CD4-positive, CD25-positive, alpha-beta regulatory T cell (primary cell): ENCODE results near the gene NEB. TPM values are rescaled to one million over a fixed set of nuclear protein-coding genes. Genes with fewer than 3 reads are reported as not detected.

ENCODE experiments used
- ATAC-seq, 2 donors: fragments of 150-1000 bp; cut with Tn5 transposase; one replicate each; pipeline ENCODE4 v1.10.0; 2021; ENCODE audit warnings: low read depth in 2 of 2, moderate number of reproducible peaks in 2 of 2, moderate library complexity in 1 of 2
- DNase-seq, 3 donors: peaks; one replicate each; pipeline versions ENCODE4 v3.0.0 to v3.0.0-alpha.2; 2012 to 2022; ENCODE audit warnings: mixed read lengths in 1 of 3
- H3K27ac ChIP-seq: one replicate; pipeline ENCODE4 v1.7.0; 2013; ENCODE audit warnings: mild to moderate bottlenecking, low read length; ENCODE audit not compliant: insufficient read depth, poor library complexity, severe bottlenecking
- H3K27me3 ChIP-seq: one replicate; pipeline ENCODE4 v1.7.0; 2013; ENCODE audit warnings: low read length; ENCODE audit not compliant: control insufficient read depth, insufficient read depth
- H3K36me3 ChIP-seq: one replicate; pipeline ENCODE4 v1.7.0; 2013; ENCODE audit warnings: mild to moderate bottlenecking, low read length, moderate library complexity; ENCODE audit not compliant: control insufficient read depth, insufficient read depth
- H3K4me1 ChIP-seq: 2 replicates; pipeline ENCODE4 v1.7.0; 2013; ENCODE audit warnings: mild to moderate bottlenecking, low read length; ENCODE audit not compliant: insufficient read depth, control insufficient read depth, poor library complexity, severe bottlenecking
- H3K4me3 ChIP-seq: one replicate; pipeline ENCODE4 v1.7.0; 2013; ENCODE audit warnings: low read depth, mild to moderate bottlenecking, low read length, moderate library complexity
- H3K9me3 ChIP-seq, 2 experiments: 1 replicate in 1 of 2; 2 replicates in 1 of 2; pipeline ENCODE4 v1.7.0; 2013; ENCODE audit warnings: low read length in 2 of 2, mild to moderate bottlenecking in 1 of 2, moderate library complexity in 1 of 2; ENCODE audit not compliant: control insufficient read depth in 2 of 2
- H3K27ac Mint-ChIP-seq, 3 donors: one replicate each; pipeline ENCODE4 v1.8.0; 2020 to 2022; ENCODE audit warnings: mild to moderate bottlenecking in 3 of 3, mixed read lengths in 3 of 3, moderate library complexity in 2 of 3
- H3K27me3 Mint-ChIP-seq: one replicate; pipeline ENCODE4 v1.8.0; 2022; ENCODE audit warnings: mild to moderate bottlenecking, mixed read lengths
- H3K36me3 Mint-ChIP-seq: one replicate; pipeline ENCODE4 v1.8.0; 2020; ENCODE audit warnings: mixed read lengths
- H3K4me1 Mint-ChIP-seq, 4 donors: one replicate each; pipeline ENCODE4 v1.8.0; 2020 to 2022; ENCODE audit warnings: mixed read lengths in 4 of 4, mild to moderate bottlenecking in 1 of 4
- H3K4me3 Mint-ChIP-seq, 4 donors: one replicate each; pipeline ENCODE4 v1.8.0; 2020 to 2022; ENCODE audit warnings: mild to moderate bottlenecking in 4 of 4, mixed read lengths in 4 of 4, moderate library complexity in 3 of 4
- H3K9me3 Mint-ChIP-seq, 7 donors: one replicate each; pipeline ENCODE4 v1.8.0; 2020 to 2022; ENCODE audit warnings: mixed read lengths in 7 of 7, mild to moderate bottlenecking in 3 of 7, moderate library complexity in 2 of 7
- polyA plus RNA-seq, 4 donors: library from polyadenylated mRNA; unstranded; fragments of 300-500 nt; fragmentation: Illumina TruSeq; gene quantifications; one replicate each; pipeline ENCODE4 v1.2.3, GENCODE V29; 2021
- total RNA-seq: library from RNA; stranded (reverse); gene quantifications from one replicate; pipeline ENCODE4 v1.2.3, GENCODE V29; 2022

NEB gene
- total and polyA plus RNA-seq, 5 donors from 2014 or later, result 0.06 to 1.3 (median 0.24) TPM; not detected in 1

GRCh38 chr2:151729415-151729811 is 4.9 kb downstream of the NEB start:
- Mint-ChIP-seq H3K4me3 (no peak overlapping the region), H3K9me3 (no peaks in the 10 kb centered on the region), H3K36me3 (peaks cover 4% of the 10 kb centered on the region), H3K4me1 (peaks cover 0 to 3% (median 0%) of the 10 kb centered on the region in 4 donors), H3K27me3 (peaks cover 5% of the 10 kb centered on the region), H3K27ac (no peak overlapping the region)
- no peaks in the 10 kb centered on the region for H3K36me3 ChIP-seq
- no peak overlapping the region for H3K4me3 ChIP-seq
- H3K9me3 ChIP-seq, result no peaks in the 10 kb centered on the region
- no peak overlapping the region for H3K27ac ChIP-seq
- no peaks in the 10 kb centered on the region for H3K4me1 ChIP-seq
- ATAC-seq, result no peak
- H3K27me3 ChIP-seq, result peaks cover 6% of the 10 kb centered on the region
- DNase-seq, result no peak

- Mint-ChIP-seq H3K27ac (no peak overlapping the region), H3K27me3 (peaks cover 5% of the 10 kb centered on the region), H3K4me3 (no peak overlapping the region), H3K9me3 (peaks cover 0 to 3% (median 0%) of the 10 kb centered on the region in 7 donors), H3K4me1 (peaks cover 0 to 3% (median 0%) of the 10 kb centered on the region in 4 donors), H3K36me3 (peaks cover 7% of the 10 kb centered on the region)
- Histone ChIP-seq H3K27me3 (peaks cover 6% of the 10 kb centered on the region), H3K4me1 (no peaks in the 10 kb centered on the region), H3K27ac (no peak overlapping the region), H3K9me3 (no peaks in the 10 kb centered on the region), H3K4me3 (no peak overlapping the region), H3K36me3 (no peaks in the 10 kb centered on the region)
- DNase-seq, result no peak
- no peak for ATAC-seq
These were observed 5.4 kb downstream of the NEB start for GRCh38 chr2:151728804-151729414.

- Histone ChIP-seq H3K27me3 (peaks cover 6% of the 10 kb centered on the region), H3K4me1 (no peaks in the 10 kb centered on the region), H3K4me3 (no peak overlapping the region), H3K36me3 (no peaks in the 10 kb centered on the region), H3K9me3 (no peaks in the 10 kb centered on the region), H3K27ac (no peak overlapping the region)
- no peak overlapping the region for H3K27ac Mint-ChIP-seq
- DNase-seq, result no peak
- H3K36me3 Mint-ChIP-seq, result peaks cover 11% of the 10 kb centered on the region
- H3K27me3 Mint-ChIP-seq, result peaks cover 5% of the 10 kb centered on the region
- no peak overlapping the region for H3K4me3 Mint-ChIP-seq
- peaks cover 0 to 8% (median 3%) of the 10 kb centered on the region in 7 donors for H3K9me3 Mint-ChIP-seq
- peaks cover 0 to 3% (median 0%) of the 10 kb centered on the region in 4 donors for H3K4me1 Mint-ChIP-seq
- ATAC-seq, result no peak
These were observed 6.4 kb downstream of the NEB start for GRCh38 chr2:151727593-151728552.

GRCh38 chr2:151721161-151721560 is 13.1 kb downstream of the NEB start:
- Histone ChIP-seq H3K4me3 (no peak overlapping the region), H3K9me3 (no peaks in the 10 kb centered on the region), H3K27ac (no peak overlapping the region), H3K36me3 (no peaks in the 10 kb centered on the region), H3K4me1 (no peaks in the 10 kb centered on the region), H3K27me3 (peaks cover 6% of the 10 kb centered on the region)
- no peak for ATAC-seq
- Mint-ChIP-seq H3K36me3 (peaks cover 34% of the 10 kb centered on the region), H3K9me3 (peaks cover 0 to 13% (median 3%) of the 10 kb centered on the region in 7 donors), H3K27ac (peak overlapping the region in 1 of 3 donors; percentile 21), H3K4me1 (peaks cover 0 to 2% (median 0%) of the 10 kb centered on the region in 4 donors), H3K4me3 (no peak overlapping the region), H3K27me3 (no peaks in the 10 kb centered on the region)
- no peak for DNase-seq

- Mint-ChIP-seq H3K9me3 (peaks cover 0 to 13% (median 3%) of the 10 kb centered on the region in 7 donors), H3K36me3 (peaks cover 34% of the 10 kb centered on the region), H3K4me1 (peaks cover 0 to 2% (median 0%) of the 10 kb centered on the region in 4 donors), H3K27ac (no peak overlapping the region), H3K27me3 (no peaks in the 10 kb centered on the region), H3K4me3 (no peak overlapping the region)
- Histone ChIP-seq H3K27ac (no peak overlapping the region), H3K4me3 (no peak overlapping the region), H3K4me1 (no peaks in the 10 kb centered on the region), H3K36me3 (no peaks in the 10 kb centered on the region), H3K27me3 (peaks cover 6% of the 10 kb centered on the region), H3K9me3 (no peaks in the 10 kb centered on the region)
- DNase-seq (no peak), ATAC-seq (no peak)
These were observed 13.8 kb downstream of the NEB start for GRCh38 chr2:151720521-151720920.

GRCh38 chr2:151718796-151719195 is 15.5 kb downstream of the NEB start:
- no peaks in the 10 kb centered on the region for H3K27me3 ChIP-seq
- no peak overlapping the region for H3K27ac ChIP-seq
- no peaks in the 10 kb centered on the region for H3K9me3 ChIP-seq
- ATAC-seq, result no peak
- H3K4me3 ChIP-seq, result no peak overlapping the region
- peaks cover 0 to 10% (median 0%) of the 10 kb centered on the region in 7 donors for H3K9me3 Mint-ChIP-seq
- H3K36me3 Mint-ChIP-seq, result peaks cover 26% of the 10 kb centered on the region
- H3K4me1 Mint-ChIP-seq, result peaks cover 0 to 2% (median 0%) of the 10 kb centered on the region in 4 donors
- H3K4me3 Mint-ChIP-seq, result no peak overlapping the region
- H3K4me1 ChIP-seq, result no peaks in the 10 kb centered on the region
- no peak for DNase-seq
- no peaks in the 10 kb centered on the region for H3K36me3 ChIP-seq
- peak overlapping the region in 1 of 3 donors; percentile 1 for H3K27ac Mint-ChIP-seq
- no peaks in the 10 kb centered on the region for H3K27me3 Mint-ChIP-seq

GRCh38 chr2:151718247-151718646 is 16.0 kb downstream of the NEB start:
- H3K27ac Mint-ChIP-seq, result peak overlapping the region in 1 of 3 donors; percentile 1
- DNase-seq, result no peak
- no peaks in the 10 kb centered on the region for H3K4me1 ChIP-seq

More at GRCh38 chr2:151718247-151718646, 16.0 kb downstream of the NEB start:
- no peak overlapping the region for H3K27ac ChIP-seq
- Mint-ChIP-seq H3K9me3 (peaks cover 0 to 6% (median 0%) of the 10 kb centered on the region in 7 donors), H3K4me3 (no peak overlapping the region), H3K36me3 (peaks cover 24% of the 10 kb centered on the region), H3K27me3 (no peaks in the 10 kb centered on the region), H3K4me1 (peaks cover 0 to 2% (median 0%) of the 10 kb centered on the region in 4 donors)
- no peaks in the 10 kb centered on the region for H3K9me3 ChIP-seq
- no peak for ATAC-seq
- H3K36me3 ChIP-seq, result no peaks in the 10 kb centered on the region
- H3K27me3 ChIP-seq, result no peaks in the 10 kb centered on the region
- no peak overlapping the region for H3K4me3 ChIP-seq
